ENCODE data around the gene PPM1L.

PPM1L gene

GRCh38 chr3:161043336-161044035 lies 287.5 kb downstream of the PPM1L start:
- DNase-seq (ENCODE audit: insufficient read length, low spot score) (no peak), FAIRE-seq (no peak)
- no peak for TF ChIP-seq CTCF (IDR thresholded peaks at IDR 0.05; ENCODE audit: insufficient read depth, missing control alignments)

DNA sequence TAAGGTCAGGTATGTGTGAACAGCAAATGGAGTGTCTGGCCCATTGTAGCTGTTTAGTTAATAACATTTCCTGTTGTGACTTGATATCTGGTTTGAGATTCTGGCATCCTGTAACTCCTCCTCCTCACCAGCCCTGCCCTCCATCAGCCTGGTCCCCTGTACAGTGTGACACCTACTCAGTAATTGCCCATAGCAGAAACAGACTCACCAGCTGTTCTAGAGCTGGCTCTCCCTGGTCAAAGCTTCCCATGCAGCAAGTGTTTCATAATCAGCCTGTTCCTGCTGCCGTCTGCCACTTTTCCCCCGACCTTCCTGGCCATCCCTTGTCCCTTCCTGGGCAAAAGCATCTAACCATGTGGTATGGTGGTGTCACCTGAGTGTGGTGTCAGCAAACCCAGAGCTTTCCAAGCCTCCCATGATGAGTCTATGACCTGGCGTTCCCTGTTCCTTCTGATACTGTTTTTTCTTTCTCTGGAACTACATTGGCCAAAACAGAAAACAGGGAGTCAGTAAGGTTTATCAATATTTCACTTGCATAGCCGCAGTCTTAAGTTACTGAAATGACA lies 293.7 kb downstream of the PPM1L start:
- no peak for DNase-seq (ENCODE audit: insufficient read length, low spot score)
- FAIRE-seq: no peak
- TF ChIP-seq CTCF (IDR thresholded peaks at IDR 0.05; ENCODE audit: insufficient read depth, missing control alignments): no peak

- no peak for FAIRE-seq
- DNase-seq (ENCODE audit: insufficient read length, low spot score): no peak
- TF ChIP-seq CTCF (IDR thresholded peaks at IDR 0.05; ENCODE audit: insufficient read depth, missing control alignments): no peak
Observed at GRCh38 chr3:161050935-161051334, 294.9 kb downstream of the PPM1L start.

DNA sequence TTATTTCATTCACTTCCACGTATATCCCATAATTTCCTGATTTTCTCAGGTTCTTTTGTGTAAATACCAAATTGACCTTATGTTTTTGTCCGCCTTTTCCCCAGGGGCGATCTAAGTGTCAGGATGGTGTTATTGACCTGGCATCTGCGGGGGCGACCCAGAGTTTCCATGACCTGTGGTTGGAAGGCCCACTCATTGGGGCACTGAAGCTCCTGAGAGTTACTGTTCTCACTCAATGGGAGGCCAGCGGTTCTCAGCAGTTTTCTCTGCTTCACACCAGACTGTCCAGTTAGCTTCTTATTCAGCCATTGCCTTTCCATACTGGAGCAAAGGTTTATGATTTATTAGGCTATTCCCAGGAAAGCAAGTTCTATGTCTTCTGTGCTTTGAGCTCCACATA lies 295.8 kb downstream of the PPM1L start:
- FAIRE-seq (no peak), DNase-seq (ENCODE audit: insufficient read length, low spot score) (no peak)
- TF ChIP-seq CTCF (IDR thresholded peaks at IDR 0.05; ENCODE audit: insufficient read depth, missing control alignments): no peak

DNA sequence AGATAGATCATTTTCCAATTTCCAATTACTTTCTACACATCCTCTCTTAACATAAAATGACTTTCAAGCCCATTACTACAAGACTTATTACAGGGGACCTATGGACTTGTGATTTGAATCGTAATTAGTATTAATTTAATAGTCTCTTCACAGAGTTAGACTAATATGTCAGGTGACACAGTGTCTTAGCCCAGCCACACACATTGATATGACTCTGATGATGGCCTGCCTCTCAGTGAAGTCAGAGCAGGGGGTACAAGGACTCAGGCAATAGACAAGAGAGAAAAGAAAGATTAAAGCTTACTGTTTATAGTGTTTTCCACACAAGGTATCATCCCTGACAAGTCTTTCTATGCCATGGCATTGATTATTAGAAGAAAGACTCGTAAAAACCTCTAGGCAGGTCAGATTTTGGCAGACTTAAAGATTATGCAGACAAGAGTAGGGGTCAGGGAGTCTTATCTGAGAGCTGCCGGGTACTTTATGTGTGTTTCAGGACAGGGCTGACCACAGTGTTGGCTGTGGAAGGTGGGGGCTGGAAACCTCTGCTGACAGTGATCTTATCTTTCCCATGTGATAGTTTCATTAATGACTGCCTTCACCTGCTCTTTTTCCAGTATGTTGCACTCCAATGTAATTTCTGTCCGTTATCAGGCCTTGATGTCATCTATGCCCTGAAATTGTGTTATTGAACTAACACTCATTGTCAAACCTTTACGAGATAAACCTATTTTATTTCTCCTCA lies 299.0 kb downstream of the PPM1L start:
- DNase-seq (ENCODE audit: insufficient read length, low spot score) (no peak), FAIRE-seq (no peak)
- no peak for TF ChIP-seq CTCF (IDR thresholded peaks at IDR 0.05; ENCODE audit: insufficient read depth, missing control alignments)

DNA sequence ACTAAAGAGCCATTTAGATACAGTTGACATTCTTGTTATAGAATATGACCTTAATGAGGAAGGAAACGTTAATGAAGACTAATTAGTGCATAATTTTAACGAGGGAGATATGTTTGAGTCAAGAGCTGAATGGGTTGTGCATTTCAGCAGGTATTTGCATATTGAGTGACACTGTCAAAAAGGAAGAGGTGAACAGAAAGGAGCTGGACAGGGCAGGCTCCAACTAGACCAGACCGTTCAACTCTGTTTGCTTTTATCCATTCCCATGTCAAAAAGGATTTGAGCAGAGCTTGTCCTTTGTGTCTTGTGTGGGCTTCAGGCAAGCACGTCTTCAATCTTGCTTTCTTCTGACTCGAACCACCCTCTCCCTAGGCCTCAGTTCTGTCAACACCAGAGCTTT lies 308.4 kb downstream of the PPM1L start:
- no peak for TF ChIP-seq CTCF (IDR thresholded peaks at IDR 0.05; ENCODE audit: insufficient read depth, missing control alignments)
- no peak for FAIRE-seq

DNA sequence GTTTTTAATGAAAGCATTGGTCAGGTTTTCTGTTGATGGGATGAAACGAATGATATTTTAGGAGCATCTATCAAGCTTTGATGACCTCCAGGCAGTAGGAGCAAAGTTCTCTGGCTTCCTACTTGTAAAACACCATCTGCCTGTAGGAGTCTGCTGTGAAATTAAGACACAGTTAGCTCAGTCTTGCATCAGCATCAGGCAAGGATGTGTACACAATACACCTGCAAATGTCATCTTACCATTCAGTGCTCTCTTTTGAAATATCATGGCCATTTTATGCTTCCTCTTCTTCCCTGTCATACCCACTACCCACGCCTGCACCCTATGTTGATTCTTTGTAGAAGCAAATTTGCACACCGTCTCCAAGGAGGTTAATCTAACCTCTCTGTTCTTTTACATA lies 310.9 kb downstream of the PPM1L start:
- FAIRE-seq (no peak), DNase-seq (ENCODE audit: insufficient read length, low spot score) (no peak)
- TF ChIP-seq CTCF (IDR thresholded peaks at IDR 0.05; ENCODE audit: insufficient read depth, missing control alignments): no peak

More for the DNA sequence above, 308.4 kb downstream of the PPM1L start:
- no peak for DNase-seq (ENCODE audit: insufficient read length, low spot score)
